ENCODE data around the gene FBXL22. TPM values are rescaled to one million over a fixed set of nuclear protein-coding genes. Genes with fewer than 3 reads are reported as not detected.

FBXL22 gene
- total RNA-seq, 1 experiment from 2014 or later = 0.49 TPM

DNA sequence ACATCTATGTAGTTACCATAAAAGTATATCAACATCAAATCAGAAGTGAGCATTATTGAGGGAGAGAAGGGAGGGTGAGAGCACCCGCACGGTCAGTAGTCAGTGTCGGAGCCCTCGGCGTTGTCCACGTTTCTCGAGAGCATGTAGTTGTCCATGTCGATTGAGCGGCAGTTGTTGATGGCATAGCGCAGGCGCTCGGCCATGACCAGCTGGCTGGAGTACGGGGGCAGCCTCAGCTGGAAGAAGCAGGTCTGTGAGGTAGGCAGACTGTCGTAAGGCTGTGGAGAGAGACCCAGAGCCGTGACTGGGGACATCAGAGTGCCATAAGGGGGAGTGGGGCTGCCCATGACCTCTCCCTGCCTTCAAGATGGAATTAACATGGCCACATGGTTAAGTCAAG is 11.8 kb downstream of the FBXL22 start (continued):
- TF ChIP-seq EZH2 (IDR thresholded peaks at IDR 0.05) = no peak
- TF ChIP-seq CEBPB (IDR thresholded peaks at IDR 0.05; ENCODE audit: low read depth) = no peak
- no peak for TF ChIP-seq ELF1 (IDR thresholded peaks at IDR 0.05; ENCODE audit: borderline replicate concordance, low read depth)
- no peak for TF ChIP-seq JUND (IDR thresholded peaks at IDR 0.05)
- no peak for TF ChIP-seq POLR2A (IDR thresholded peaks at IDR 0.05; ENCODE audit: borderline replicate concordance, extremely low read depth, insufficient read depth, insufficient read length)
- TF ChIP-seq FOSL1 (IDR thresholded peaks at IDR 0.05; ENCODE audit: low read depth) = no peak
- no peak for TF ChIP-seq ZFX (IDR thresholded peaks at IDR 0.05)
- no peak for TF ChIP-seq TCF7L2 (IDR thresholded peaks at IDR 0.05; ENCODE audit: borderline replicate concordance, extremely low read depth, insufficient read depth, insufficient read length)
- no peak for TF ChIP-seq SP1 (IDR thresholded peaks at IDR 0.05; ENCODE audit: low read depth)
- TF ChIP-seq SIN3A (IDR thresholded peaks at IDR 0.05; ENCODE audit: low read depth) = no peak
- no peak for TF ChIP-seq ATF3 (IDR thresholded peaks at IDR 0.05)

- Histone ChIP-seq H3K9me2 (ENCODE audit: insufficient read depth) (no peaks in the 10 kb centered on the region), H3K4me2 (ENCODE audit: low read length) (no peak overlapping the region), H3K9ac (ENCODE audit: low read length) (no peak overlapping the region), H4K20me1 (ENCODE audit: insufficient read depth) (no peaks in the 10 kb centered on the region), H3K79me2 (ENCODE audit: insufficient read depth, low read length) (no peaks in the 10 kb centered on the region), H3K4me3 (replicated peaks in 1 of 2; ENCODE audit: low read depth in 1 of 2, low read length in 2 of 2) (no peak overlapping the region), H3K27me3 (ENCODE audit: insufficient read depth, low read length) (no peaks in the 10 kb centered on the region), H3K36me3 (ENCODE audit: control insufficient read depth in 1 of 2, insufficient read depth in 2 of 2, low read length in 2 of 2) (no peaks in the 10 kb centered on the region), H3K27ac (ENCODE audit: low read depth, low read length) (no peak overlapping the region), H3K9me3 (ENCODE audit: control insufficient read depth in 1 of 2, insufficient read depth in 1 of 2, low read depth in 1 of 2, low read length in 2 of 2) (no peaks in the 10 kb centered on the region), H3K4me1 (ENCODE audit: control insufficient read depth in 1 of 2, insufficient read depth in 2 of 2, low read length in 2 of 2) (peaks cover 0 to 4% of the 10 kb centered on the region in 2 experiments; a peak in 1 of 4 replicates), H2AFZ (ENCODE audit: low read depth, low read length, poor library complexity, severe bottlenecking) (no peak overlapping the region)
- DNase-seq (ENCODE audit: low read depth, low spot score) = no peak
- RAD21 ChIA-PET (ENCODE audit: low non-redundant PET in 1 of 2, low total read pairs in 2 of 2, uncharacterized antibody in 2 of 2, unreplicated experiment in 2 of 2) = interaction anchor here (0.6 to 1.3 kb wide), 7 partner anchors 143 to 540 kb away, joined by 3 to 7 read pairs (median 4); partner anchors contain the start of gene DAPK2 (in 1 of the 2)
- intact Hi-C loops (cut with micrococcal nuclease) = no loop called here
- no peak for ATAC-seq
- TF ChIP-seq FOSL1 (IDR thresholded peaks at IDR 0.05; ENCODE audit: low read depth) = no peak
- TF ChIP-seq, protein P1, sequence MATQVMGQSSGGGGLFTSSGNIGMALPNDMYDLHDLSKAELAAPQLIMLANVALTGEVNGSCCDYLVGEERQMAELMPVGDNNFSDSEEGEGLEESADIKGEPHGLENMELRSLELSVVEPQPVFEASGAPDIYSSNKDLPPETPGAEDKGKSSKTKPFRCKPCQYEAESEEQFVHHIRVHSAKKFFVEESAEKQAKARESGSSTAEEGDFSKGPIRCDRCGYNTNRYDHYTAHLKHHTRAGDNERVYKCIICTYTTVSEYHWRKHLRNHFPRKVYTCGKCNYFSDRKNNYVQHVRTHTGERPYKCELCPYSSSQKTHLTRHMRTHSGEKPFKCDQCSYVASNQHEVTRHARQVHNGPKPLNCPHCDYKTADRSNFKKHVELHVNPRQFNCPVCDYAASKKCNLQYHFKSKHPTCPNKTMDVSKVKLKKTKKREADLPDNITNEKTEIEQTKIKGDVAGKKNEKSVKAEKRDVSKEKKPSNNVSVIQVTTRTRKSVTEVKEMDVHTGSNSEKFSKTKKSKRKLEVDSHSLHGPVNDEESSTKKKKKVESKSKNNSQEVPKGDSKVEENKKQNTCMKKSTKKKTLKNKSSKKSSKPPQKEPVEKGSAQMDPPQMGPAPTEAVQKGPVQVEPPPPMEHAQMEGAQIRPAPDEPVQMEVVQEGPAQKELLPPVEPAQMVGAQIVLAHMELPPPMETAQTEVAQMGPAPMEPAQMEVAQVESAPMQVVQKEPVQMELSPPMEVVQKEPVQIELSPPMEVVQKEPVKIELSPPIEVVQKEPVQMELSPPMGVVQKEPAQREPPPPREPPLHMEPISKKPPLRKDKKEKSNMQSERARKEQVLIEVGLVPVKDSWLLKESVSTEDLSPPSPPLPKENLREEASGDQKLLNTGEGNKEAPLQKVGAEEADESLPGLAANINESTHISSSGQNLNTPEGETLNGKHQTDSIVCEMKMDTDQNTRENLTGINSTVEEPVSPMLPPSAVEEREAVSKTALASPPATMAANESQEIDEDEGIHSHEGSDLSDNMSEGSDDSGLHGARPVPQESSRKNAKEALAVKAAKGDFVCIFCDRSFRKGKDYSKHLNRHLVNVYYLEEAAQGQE (IDR thresholded peaks at IDR 0.05; ENCODE audit: low read depth) = no peak
- TF ChIP-seq EZH2 (IDR thresholded peaks at IDR 0.05) = no peak
- no peak for TF ChIP-seq SIN3A (IDR thresholded peaks at IDR 0.05; ENCODE audit: low read depth)
- no peak for TF ChIP-seq ELF1 (IDR thresholded peaks at IDR 0.05; ENCODE audit: borderline replicate concordance, low read depth)
- no peak for TF ChIP-seq SP1 (IDR thresholded peaks at IDR 0.05; ENCODE audit: low read depth)
- no peak for TF ChIP-seq CBX3 (IDR thresholded peaks at IDR 0.05; ENCODE audit: low read depth)
- TF ChIP-seq JUND (IDR thresholded peaks at IDR 0.05) = no peak
- TF ChIP-seq, protein P2, sequence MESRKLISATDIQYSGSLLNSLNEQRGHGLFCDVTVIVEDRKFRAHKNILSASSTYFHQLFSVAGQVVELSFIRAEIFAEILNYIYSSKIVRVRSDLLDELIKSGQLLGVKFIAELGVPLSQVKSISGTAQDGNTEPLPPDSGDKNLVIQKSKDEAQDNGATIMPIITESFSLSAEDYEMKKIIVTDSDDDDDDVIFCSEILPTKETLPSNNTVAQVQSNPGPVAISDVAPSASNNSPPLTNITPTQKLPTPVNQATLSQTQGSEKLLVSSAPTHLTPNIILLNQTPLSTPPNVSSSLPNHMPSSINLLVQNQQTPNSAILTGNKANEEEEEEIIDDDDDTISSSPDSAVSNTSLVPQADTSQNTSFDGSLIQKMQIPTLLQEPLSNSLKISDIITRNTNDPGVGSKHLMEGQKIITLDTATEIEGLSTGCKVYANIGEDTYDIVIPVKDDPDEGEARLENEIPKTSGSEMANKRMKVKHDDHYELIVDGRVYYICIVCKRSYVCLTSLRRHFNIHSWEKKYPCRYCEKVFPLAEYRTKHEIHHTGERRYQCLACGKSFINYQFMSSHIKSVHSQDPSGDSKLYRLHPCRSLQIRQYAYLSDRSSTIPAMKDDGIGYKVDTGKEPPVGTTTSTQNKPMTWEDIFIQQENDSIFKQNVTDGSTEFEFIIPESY (IDR thresholded peaks at IDR 0.05; ENCODE audit: extremely low read depth, insufficient replicate concordance, low read length) = no peak
- CTCF ChIA-PET = interaction anchor here (0.6 to 3.2 kb wide), 22 partner anchors 9 to 554 kb away, joined by 3 to 49 read pairs (median 4); partner anchors contain the start of genes CIAO2A, DAPK2, FBXL22 and PPIB
- POLR2A ChIA-PET = interaction anchor here (1.1 to 1.2 kb wide), 2 partner anchors 105 to 458 kb away, joined by 3 read pairs; partner anchors contain the start of gene USP3
- BruUV-seq (replicated peaks) = no TSS peak
Measured at GRCh38 chr15:63609448-63609847, 12.3 kb downstream of the FBXL22 start.

All from HCT116 (cell line).